CD4-positive, alpha-beta T cell (primary cell): ENCODE measurements around the gene DROSHA. TPM values are rescaled to one million over a fixed set of nuclear protein-coding genes. Genes with fewer than 3 reads are reported as not detected.

Source experiments
- ATAC-seq: fragments of 200-7000 bp; cut with Tn5 transposase; one replicate; pipeline ENCODE4 v1.10.0; 2022; ENCODE audit warnings: mild to moderate bottlenecking; ENCODE audit not compliant: poor library complexity
- CTCF ChIA-PET: fragments of 350-600 bp; sonication (Branson Sonifier 250); formaldehyde crosslinking; loops from one replicate; lab custom pipeline; 2021; ENCODE audit warnings: antibody characterized with exemption, inconsistent platforms; lab: Charles Lee
- POLR2A ChIA-PET: fragments of 350-600 bp; sonication (Branson Sonifier 250); formaldehyde crosslinking; loops from one replicate; lab custom pipeline; 2021; ENCODE audit warnings: antibody characterized with exemption, inconsistent platforms; lab: Charles Lee
- DNase-seq, 14 experiments: peaks; one replicate each; pipeline ENCODE4 v3.0.0-alpha.2; 2013 to 2020; ENCODE audit warnings: mixed read lengths in 2 of 14
- H3K27ac ChIP-seq, 2 donors: one replicate each; pipeline versions ENCODE4 v1.5.1 to v1.7.0; 2013; ENCODE audit warnings: low read length in 2 of 2, low read depth in 1 of 2, mild to moderate bottlenecking in 1 of 2
- H3K27me3 ChIP-seq, 2 experiments: 1 replicate in 1 of 2; 2 replicates in 1 of 2; pipeline versions ENCODE4 v1.6.1 to v1.7.0; 2013; ENCODE audit warnings: low read length in 2 of 2, control low read depth in 1 of 2, mild to moderate bottlenecking in 1 of 2, moderate library complexity in 1 of 2; ENCODE audit not compliant: insufficient read depth in 2 of 2, control insufficient read depth in 1 of 2
- H3K36me3 ChIP-seq: one replicate; pipeline ENCODE4 v1.6.1; 2013; ENCODE audit warnings: low read length, control low read depth; ENCODE audit not compliant: insufficient read depth
- H3K4me1 ChIP-seq: one replicate; pipeline ENCODE4 v1.6.1; 2013; ENCODE audit warnings: low read length, control low read depth; ENCODE audit not compliant: insufficient read depth
- H3K4me3 ChIP-seq: one replicate; pipeline ENCODE4 v1.5.1; 2013; ENCODE audit warnings: mild to moderate bottlenecking, low read length, moderate library complexity
- H3K9me3 ChIP-seq, 2 experiments: 1 replicate in 1 of 2; 2 replicates in 1 of 2; pipeline versions ENCODE4 v1.6.1 to v1.7.0; 2013; ENCODE audit warnings: low read length in 2 of 2, mild to moderate bottlenecking in 2 of 2, control low read depth in 1 of 2, moderate library complexity in 1 of 2; ENCODE audit not compliant: control insufficient read depth in 1 of 2, insufficient read depth in 1 of 2
- H3K27ac Mint-ChIP-seq: one replicate; pipeline ENCODE4 v1.8.0; 2020; ENCODE audit warnings: mixed read lengths
- H3K27me3 Mint-ChIP-seq: one replicate; pipeline ENCODE4 v1.8.0; 2021; ENCODE audit warnings: mixed read lengths
- H3K36me3 Mint-ChIP-seq: one replicate; pipeline ENCODE4 v1.8.0; 2021; ENCODE audit warnings: low read depth, mixed read lengths
- H3K4me1 Mint-ChIP-seq: one replicate; pipeline ENCODE4 v1.8.0; 2021; ENCODE audit warnings: low read depth, mixed read lengths
- H3K4me3 Mint-ChIP-seq: one replicate; pipeline ENCODE4 v1.8.0; 2020; ENCODE audit warnings: mild to moderate bottlenecking, mixed read lengths
- H3K9me3 Mint-ChIP-seq: one replicate; pipeline ENCODE4 v1.8.0; 2020; ENCODE audit warnings: mixed read lengths
- CTCF ChIP-seq: fragments of 200-600 bp; IDR thresholded peaks from one replicate; pipeline ENCODE4 v1.8.0; 2022; ENCODE audit warnings: antibody characterized with exemption, mild to moderate bottlenecking
- intact Hi-C, 2 experiments: fragments of 100-400 bp; cut with DNase I in 1 of 2; cut with micrococcal nuclease in 1 of 2; formaldehyde crosslinking; loops; one replicate each; pipeline versions ENCODE4 v1.15.1 to v1.9.0; 2023 to 2025; cut with DNase I, micrococcal nuclease
- total RNA-seq, 174 experiments: library from RNA in 2 of 174; stranded (reverse) in 2 of 174; gene quantifications; one replicate each; pipeline ENCODE4 v1.2.3 and lab custom pipeline; 2021 to 2026

Gene DROSHA
- total RNA-seq, 2 experiments from 2014 or later: 28.8 to 38.1 TPM

DNA sequence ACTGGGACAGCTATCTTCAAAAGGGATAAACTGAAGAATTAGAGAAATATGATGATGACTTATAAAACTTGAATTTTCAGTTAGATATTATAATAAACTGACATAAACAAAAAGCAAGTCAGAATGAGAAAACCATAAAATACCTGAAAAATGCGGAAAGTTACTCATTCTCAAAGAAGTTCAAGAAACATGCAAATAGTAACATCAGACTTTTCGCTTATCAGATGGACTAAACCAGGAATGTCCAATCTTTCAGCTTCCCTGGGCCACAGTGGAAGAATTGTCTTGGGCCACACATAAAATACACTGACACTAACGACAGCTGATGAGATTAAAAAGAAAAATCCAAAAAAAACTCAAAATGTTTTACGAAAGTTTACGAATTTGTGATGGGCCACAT, 53.9 kb downstream of the DROSHA start:
- no peak for TF ChIP-seq CTCF
- ChIA-PET CTCF (no interaction called here), POLR2A (no interaction called here)
- no peak for ATAC-seq
- Histone ChIP-seq H3K36me3 (peaks cover 23% of the 10 kb centered on the region), H3K27ac (no peak overlapping the region), H3K27me3 (no peaks in the 10 kb centered on the region), H3K4me1 (no peaks in the 10 kb centered on the region), H3K4me3 (no peak overlapping the region), H3K9me3 (no peaks in the 10 kb centered on the region)
- intact Hi-C loops: no loop called here
- Mint-ChIP-seq H3K27ac (no peak overlapping the region), H3K27me3 (no peaks in the 10 kb centered on the region), H3K4me3 (no peak overlapping the region), H3K4me1 (no peaks in the 10 kb centered on the region), H3K36me3 (peaks cover 86% of the 10 kb centered on the region), H3K9me3 (no peaks in the 10 kb centered on the region)
- DNase-seq: no peak

DNA sequence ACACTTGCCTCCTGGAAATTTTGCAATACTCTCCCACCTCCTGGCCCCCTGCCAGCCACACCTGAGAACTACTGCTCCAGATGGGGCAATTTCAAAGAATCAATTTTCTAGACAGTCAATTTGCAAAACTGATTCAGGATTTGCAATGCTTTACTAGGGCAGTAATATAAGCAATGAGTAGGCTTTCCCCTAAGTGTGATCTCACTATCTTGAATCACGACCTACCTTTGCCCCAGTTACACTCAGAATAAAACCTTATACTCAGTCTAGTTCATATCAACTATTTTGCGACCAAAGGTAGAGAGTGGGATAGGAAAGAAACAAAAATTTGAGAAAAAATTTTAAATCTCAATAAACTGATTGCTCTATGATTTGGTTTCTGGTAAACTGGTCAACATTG, 54.4 kb downstream of the DROSHA start:
- no peak for ATAC-seq
- Histone ChIP-seq H3K9me3 (no peaks in the 10 kb centered on the region), H3K27ac (no peak overlapping the region), H3K36me3 (peaks cover 22% of the 10 kb centered on the region), H3K27me3 (no peaks in the 10 kb centered on the region), H3K4me1 (no peaks in the 10 kb centered on the region), H3K4me3 (no peak overlapping the region)
- DNase-seq: no peak
- CTCF ChIA-PET: no interaction called here
- intact Hi-C loops: no loop called here
- Mint-ChIP-seq H3K4me1 (no peaks in the 10 kb centered on the region), H3K9me3 (no peaks in the 10 kb centered on the region), H3K27me3 (no peaks in the 10 kb centered on the region), H3K36me3 (peaks cover 86% of the 10 kb centered on the region), H3K4me3 (no peak overlapping the region), H3K27ac (no peak overlapping the region)
- POLR2A ChIA-PET: no interaction called here
- no peak for TF ChIP-seq CTCF

GRCh38 chr5:31476738-31477141, 55.2 kb downstream of the DROSHA start:
- ATAC-seq (no peak), DNase-seq (no peak)
- no peaks in the 10 kb centered on the region for H3K27me3 Mint-ChIP-seq
- no peak overlapping the region for H3K4me3 ChIP-seq
- H3K36me3 Mint-ChIP-seq: peaks cover 84% of the 10 kb centered on the region
- peaks cover 17% of the 10 kb centered on the region for H3K36me3 ChIP-seq
- no peaks in the 10 kb centered on the region for H3K4me1 Mint-ChIP-seq
- no peak for TF ChIP-seq CTCF
- no peaks in the 10 kb centered on the region for H3K27me3 ChIP-seq
- intact Hi-C loops: no loop called here
- no peaks in the 10 kb centered on the region for H3K9me3 Mint-ChIP-seq
- H3K27ac ChIP-seq: no peak overlapping the region
- CTCF ChIA-PET: no interaction called here
- no peak overlapping the region for H3K27ac Mint-ChIP-seq
- POLR2A ChIA-PET: no interaction called here
- H3K9me3 ChIP-seq: no peaks in the 10 kb centered on the region
- no peaks in the 10 kb centered on the region for H3K4me1 ChIP-seq
- no peak overlapping the region for H3K4me3 Mint-ChIP-seq
